Caco-2 (cell line): ENCODE measurements around the gene ERICH6B. TPM values are rescaled to one million over a fixed set of nuclear protein-coding genes. Genes with fewer than 3 reads are reported as not detected.

Experiments
- BruUV-seq: library from RNA; stranded (reverse); fragments of 400-500 nt; replicated peaks from 2 replicates; lab custom pipeline; 2021; lab: Mats Ljungman, UMichigan
- CTCF ChIA-PET: fragments of 300-600 bp; sonication (Branson Sonifier 250); formaldehyde crosslinking; loops from one replicate; lab custom pipeline; 2022; ENCODE audit warnings: antibody characterized with exemption; lab: Charles Lee
- POLR2A ChIA-PET: fragments of 300-600 bp; sonication (Branson Sonifier 250); formaldehyde crosslinking; loops from one replicate; lab custom pipeline; 2022; ENCODE audit warnings: antibody characterized with exemption; lab: Charles Lee
- DNase-seq, 2 experiments: peaks; one replicate each; pipeline versions ENCODE4 v3.0.0 to v3.0.0-alpha.2; 2020 to 2022
- H3K27me3 ChIP-seq: replicated peaks from 2 replicates; pipeline ENCODE4 v1.6.0; 2011; ENCODE audit warnings: low read length; ENCODE audit not compliant: control insufficient read depth, insufficient read depth
- H3K36me3 ChIP-seq: 2 replicates; pipeline ENCODE4 v1.5.1; 2011; ENCODE audit warnings: low read length; ENCODE audit not compliant: control insufficient read depth, insufficient read depth
- H3K4me1 ChIP-seq: fragments of 250-450 bp; sonication (Bioruptor Pico); 2 replicates; pipeline ENCODE4 v1.5.1; 2020; ENCODE audit warnings: mild to moderate bottlenecking
- H3K4me3 ChIP-seq: 2 replicates; pipeline ENCODE4 v1.5.1; 2011; ENCODE audit warnings: low read depth, mild to moderate bottlenecking, control low read depth, low read length
- H3K9me3 ChIP-seq: fragments of 250-450 bp; sonication (Bioruptor Pico); 2 replicates; pipeline ENCODE4 v1.5.1; 2020; ENCODE audit warnings: mild to moderate bottlenecking, moderate library complexity
- H3K27ac Mint-ChIP-seq: one replicate; pipeline ENCODE4 v1.8.0; 2022; ENCODE audit warnings: mixed read lengths; ENCODE audit not compliant: unreplicated experiment
- H3K27me3 Mint-ChIP-seq: one replicate; pipeline ENCODE4 v1.8.0; 2022; ENCODE audit warnings: mixed read lengths; ENCODE audit not compliant: insufficient read depth, unreplicated experiment
- H3K36me3 Mint-ChIP-seq: one replicate; pipeline ENCODE4 v1.8.0; 2022; ENCODE audit warnings: mild to moderate bottlenecking, mixed read lengths; ENCODE audit not compliant: insufficient read depth, unreplicated experiment
- H3K4me1 Mint-ChIP-seq: one replicate; pipeline ENCODE4 v1.8.0; 2022; ENCODE audit warnings: low read depth, mixed read lengths; ENCODE audit not compliant: unreplicated experiment
- H3K4me3 Mint-ChIP-seq: one replicate; pipeline ENCODE4 v1.8.0; 2022; ENCODE audit warnings: mild to moderate bottlenecking, moderate library complexity, mixed read lengths; ENCODE audit not compliant: unreplicated experiment
- H3K9me3 Mint-ChIP-seq: one replicate; pipeline ENCODE4 v1.8.0; 2022; ENCODE audit warnings: mixed read lengths; ENCODE audit not compliant: unreplicated experiment
- CTCF ChIP-seq, 2 experiments: fragments of 200-600 bp in 1 of 2; IDR thresholded peaks; 1 replicate in 1 of 2; 2 replicates in 1 of 2; pipeline versions ENCODE4 v1.5.1 to v1.8.0; 2011 to 2022; ENCODE audit warnings: antibody characterized with exemption in 1 of 2, control low read depth in 1 of 2, inconsistent platforms in 1 of 2, low read depth in 1 of 2, low read length in 1 of 2, mild to moderate bottlenecking in 1 of 2, moderate library complexity in 1 of 2; ENCODE audit not compliant: insufficient read depth in 1 of 2, severe bottlenecking in 1 of 2, unreplicated experiment in 1 of 2
- intact Hi-C: fragments of 100-400 bp; cut with micrococcal nuclease; formaldehyde crosslinking; loops from one replicate; pipeline ENCODE4 v1.10.0; 2022; ENCODE audit not compliant: unreplicated experiment
- total RNA-seq: library from RNA; stranded (reverse); gene quantifications from 2 replicates; pipeline ENCODE4 v1.2.3, GENCODE V29; 2022

The ERICH6B gene
- total RNA-seq, 1 experiment from 2014 or later = not detected

GRCh38 chr13:45516757-45517156 is 98.8 kb downstream of the ERICH6B start:
- H3K4me3 Mint-ChIP-seq = no peak overlapping the region
- Histone ChIP-seq H3K9me3 (no peaks in the 10 kb centered on the region), H3K36me3 (no peaks in the 10 kb centered on the region; the same call in 1 of the 2 replicates), H3K4me3 (no peak overlapping the region), H3K4me1 (peaks cover 56% of the 10 kb centered on the region), H3K27me3 (no peaks in the 10 kb centered on the region)
- peaks cover 77% of the 10 kb centered on the region for H3K36me3 Mint-ChIP-seq
- no peak for DNase-seq
- H3K27ac Mint-ChIP-seq = no peak overlapping the region
- no peak for TF ChIP-seq CTCF (IDR thresholded peaks at IDR 0.05; ENCODE audit: insufficient read depth in 1 of 2, low read depth in 1 of 2, low read length in 1 of 2, severe bottlenecking in 1 of 2, unreplicated experiment in 1 of 2)
- ChIA-PET POLR2A (no interaction called here), CTCF (no interaction called here)
- no peaks in the 10 kb centered on the region for H3K27me3 Mint-ChIP-seq
- H3K4me1 Mint-ChIP-seq = peaks cover 29% of the 10 kb centered on the region
- intact Hi-C loops = no loop called here
- BruUV-seq = no TSS peak
- no peaks in the 10 kb centered on the region for H3K9me3 Mint-ChIP-seq

GRCh38 chr13:45512098-45512496 is 103.4 kb downstream of the ERICH6B start:
- Histone ChIP-seq H3K4me1 (peaks cover 24% of the 10 kb centered on the region), H3K36me3 (peaks cover 4% of the 10 kb centered on the region; the same call in 1 of the 2 replicates), H3K27me3 (no peaks in the 10 kb centered on the region), H3K4me3 (no peak overlapping the region), H3K9me3 (no peaks in the 10 kb centered on the region)
- CTCF ChIA-PET = interaction anchor here (0.6 kb wide), 1 partner anchor 182 kb away, joined by 3 read pairs; no protein-coding TSS in a partner anchor
- BruUV-seq = no TSS peak
- Mint-ChIP-seq H3K27me3 (no peaks in the 10 kb centered on the region), H3K4me3 (no peak overlapping the region), H3K9me3 (no peaks in the 10 kb centered on the region), H3K27ac (no peak overlapping the region), H3K36me3 (peaks cover 55% of the 10 kb centered on the region), H3K4me1 (peaks cover 6% of the 10 kb centered on the region)
- DNase-seq = no peak
- intact Hi-C loops = loop anchor here (5.0 kb wide), 1 partner anchor 70 kb away; no protein-coding TSS in a partner anchor
- POLR2A ChIA-PET = interaction anchor here (0.6 kb wide), 1 partner anchor 8 kb away, joined by 3 read pairs; no protein-coding TSS in a partner anchor
- TF ChIP-seq CTCF (IDR thresholded peaks at IDR 0.05; ENCODE audit: insufficient read depth in 1 of 2, low read depth in 1 of 2, low read length in 1 of 2, severe bottlenecking in 1 of 2, unreplicated experiment in 1 of 2) = no peak

DNA sequence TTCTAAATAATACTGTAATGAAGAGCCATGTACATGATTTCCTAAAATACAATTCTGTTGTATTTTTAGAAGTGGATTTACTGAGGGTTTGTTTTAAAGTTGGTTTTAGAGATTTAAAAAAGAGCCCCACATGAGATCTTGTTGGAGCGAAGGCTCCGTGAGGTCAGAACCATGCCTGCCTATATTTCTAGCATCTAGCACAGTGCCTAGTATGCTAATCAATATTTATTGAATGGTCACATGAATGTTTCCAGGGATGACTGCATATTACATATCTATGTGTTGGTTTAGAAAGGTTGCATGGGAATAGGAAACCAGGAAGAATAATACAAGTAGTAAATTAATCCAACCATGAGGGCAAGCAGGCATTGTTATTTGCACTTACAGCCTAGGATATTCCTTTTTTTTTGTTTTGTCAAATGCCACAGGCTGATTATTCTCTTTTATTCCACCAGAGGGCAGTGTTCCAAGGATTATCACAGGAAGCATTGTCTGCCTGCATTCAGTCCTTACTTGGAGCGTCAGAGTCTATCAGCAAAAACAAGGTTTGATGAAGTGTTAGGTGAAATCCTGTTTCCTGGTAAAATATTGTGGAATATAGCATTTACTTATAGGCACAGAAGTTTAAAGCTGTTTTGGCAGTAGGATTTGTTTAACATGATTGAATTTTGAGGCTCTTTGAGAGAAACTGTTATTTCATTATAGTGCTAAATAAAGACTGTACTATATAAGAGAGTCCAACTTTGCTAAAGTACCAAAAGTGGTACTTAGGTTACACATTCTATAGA is 104.0 kb downstream of the ERICH6B start:
- Mint-ChIP-seq H3K36me3 (peaks cover 55% of the 10 kb centered on the region), H3K27me3 (no peaks in the 10 kb centered on the region), H3K4me3 (no peak overlapping the region), H3K27ac (peak overlapping the region; percentile 25), H3K9me3 (no peaks in the 10 kb centered on the region), H3K4me1 (peaks cover 6% of the 10 kb centered on the region)
- TF ChIP-seq CTCF (IDR thresholded peaks at IDR 0.05; ENCODE audit: insufficient read depth in 1 of 2, low read depth in 1 of 2, low read length in 1 of 2, severe bottlenecking in 1 of 2, unreplicated experiment in 1 of 2) = peak; percentile 74 to 79
- Histone ChIP-seq H3K4me1 (peaks cover 18% of the 10 kb centered on the region), H3K27me3 (no peaks in the 10 kb centered on the region), H3K4me3 (no peak overlapping the region), H3K9me3 (no peaks in the 10 kb centered on the region), H3K36me3 (peaks cover 4% of the 10 kb centered on the region; the same call in 1 of the 2 replicates)
- ChIA-PET CTCF (interaction anchor here (0.6 to 1.2 kb wide), 3 partner anchors 10 to 217 kb away, joined by 3 to 7 read pairs (median 6); no protein-coding TSS in a partner anchor), POLR2A (no interaction called here)
- peak in 1 of 2 experiments; percentile 74 for DNase-seq
- BruUV-seq = no TSS peak
- intact Hi-C loops = loop anchor here (1.0 to 5.0 kb wide), 5 partner anchors 8 to 217 kb away; no protein-coding TSS in a partner anchor
